GM23338 (cell line): ENCODE measurements around the gene ADIPOR1. TPM values are rescaled to one million over a fixed set of nuclear protein-coding genes. Genes with fewer than 3 reads are reported as not detected.

Source experiments
- ATAC-seq: fragments of 200-7000 bp; cut with Tn5 transposase; 3 replicates; pipeline ENCODE4 v1.9.1; 2020
- DNase-seq: peaks from one replicate; pipeline ENCODE4 v3.0.0-alpha.2; 2015; ENCODE audit warnings: low spot score
- H2AFZ ChIP-seq: fragments of 200-600 bp; sonication (generic); 2 replicates; pipeline ENCODE4 v1.8.0; 2016; ENCODE audit warnings: antibody characterized with exemption, mild to moderate bottlenecking, moderate library complexity
- H3F3A ChIP-seq: fragments of 200-600 bp; sonication (generic); replicated peaks from 2 replicates; pipeline ENCODE4 v1.8.0; 2017; ENCODE audit warnings: antibody characterized with exemption, mixed run types, low read depth
- H3K27ac ChIP-seq: fragments of 200-600 bp; sonication (generic); 2 replicates; pipeline ENCODE4 v1.6.1; 2016; ENCODE audit warnings: low read depth
- H3K27me3 ChIP-seq: fragments of 200-600 bp; sonication (generic); 2 replicates; pipeline ENCODE4 v1.8.0; 2016; ENCODE audit warnings: mild to moderate bottlenecking, mixed run types, moderate library complexity; ENCODE audit not compliant: insufficient read depth
- H3K36me3 ChIP-seq: fragments of 200-600 bp; sonication (generic); 2 replicates; pipeline ENCODE4 v1.8.0; 2016; ENCODE audit warnings: mild to moderate bottlenecking; ENCODE audit not compliant: insufficient read depth
- H3K4me1 ChIP-seq: fragments of 200-600 bp; sonication (generic); 2 replicates; pipeline ENCODE4 v1.8.0; 2016; ENCODE audit warnings: mild to moderate bottlenecking, moderate library complexity; ENCODE audit not compliant: insufficient read depth
- H3K4me2 ChIP-seq: fragments of 200-600 bp; sonication (generic); 2 replicates; pipeline ENCODE4 v1.7.1; 2017; ENCODE audit warnings: mixed run types
- H3K4me3 ChIP-seq: fragments of 200-600 bp; sonication (generic); 2 replicates; pipeline ENCODE4 v1.6.1; 2016; ENCODE audit warnings: mixed run types
- H3K79me2 ChIP-seq: fragments of 200-600 bp; sonication (generic); replicated peaks from 2 replicates; pipeline ENCODE4 v1.8.0; 2017; ENCODE audit warnings: mild to moderate bottlenecking; ENCODE audit not compliant: insufficient read depth
- H3K9me2 ChIP-seq: fragments of 200-600 bp; sonication (generic); 2 replicates; pipeline ENCODE4 v1.8.0; 2017; ENCODE audit not compliant: insufficient read depth
- H4K20me1 ChIP-seq: fragments of 200-600 bp; sonication (generic); replicated peaks from 2 replicates; pipeline ENCODE4 v1.8.0; 2017; ENCODE audit warnings: mild to moderate bottlenecking; ENCODE audit not compliant: insufficient read depth
- H3K27ac Mint-ChIP-seq: 2 replicates; pipeline ENCODE4 v1.8.0; 2020; ENCODE audit warnings: inconsistent platforms, mild to moderate bottlenecking, moderate library complexity, mixed read lengths
- H3K27me3 Mint-ChIP-seq: 3 replicates; pipeline ENCODE4 v1.8.0; 2022; ENCODE audit warnings: low read depth, mild to moderate bottlenecking, moderate library complexity, mixed read lengths, inconsistent platforms; ENCODE audit not compliant: insufficient read depth, poor library complexity
- H3K36me3 Mint-ChIP-seq: 3 replicates; pipeline ENCODE4 v1.8.0; 2021; ENCODE audit warnings: low read depth, mild to moderate bottlenecking, inconsistent platforms, moderate library complexity, mixed read lengths
- H3K4me1 Mint-ChIP-seq: 3 replicates; pipeline ENCODE4 v1.8.0; 2020; ENCODE audit warnings: mild to moderate bottlenecking, inconsistent platforms, mixed read lengths
- H3K4me3 Mint-ChIP-seq: 3 replicates; pipeline ENCODE4 v1.8.0; 2021; ENCODE audit warnings: moderate library complexity, mild to moderate bottlenecking, inconsistent platforms, mixed read lengths
- H3K9me3 Mint-ChIP-seq: 3 replicates; pipeline ENCODE4 v1.8.0; 2020; ENCODE audit warnings: moderate library complexity, mild to moderate bottlenecking, inconsistent platforms, mixed read lengths
- CREB1 ChIP-seq: fragments of 250-450 bp; sonication (Bioruptor Pico); IDR thresholded peaks from 2 replicates; pipeline ENCODE4 v1.5.0; 2020; ENCODE audit warnings: low read depth, mild to moderate bottlenecking, moderate library complexity
- CTCF ChIP-seq, 2 experiments: fragments of 200-600 bp in 1 of 2; sonication (generic) in 1 of 2; conservative IDR thresholded peaks; 2 replicates each; pipeline versions ENCODE4 v1.5.1 to v1.6.1; 2016 to 2017; ENCODE audit warnings: antibody characterized with exemption in 2 of 2, low read depth in 2 of 2, mild to moderate bottlenecking in 2 of 2, moderate library complexity in 1 of 2
- ETS1 ChIP-seq: IDR thresholded peaks from 2 replicates; pipeline ENCODE4 v1.6.1; 2016; ENCODE audit warnings: antibody characterized with exemption
- EZH2 ChIP-seq: fragments of 200-600 bp; sonication (generic); IDR thresholded peaks from one replicate; pipeline ENCODE4 v1.8.0; 2017; ENCODE audit warnings: antibody characterized with exemption, mild to moderate bottlenecking, low read depth; ENCODE audit not compliant: unreplicated experiment
- JUNB ChIP-seq: IDR thresholded peaks from one replicate; pipeline ENCODE4 v1.6.1; 2016; ENCODE audit warnings: antibody characterized with exemption; ENCODE audit not compliant: unreplicated experiment
- NANOG ChIP-seq: IDR thresholded peaks from 2 replicates; pipeline ENCODE4 v1.6.1; 2016; ENCODE audit warnings: antibody characterized with exemption, borderline replicate concordance
- POLR2AphosphoS5 ChIP-seq: IDR thresholded peaks from 2 replicates; pipeline ENCODE4 v1.6.1; 2016; ENCODE audit warnings: antibody characterized with exemption, low read depth
- REST ChIP-seq: IDR thresholded peaks from one replicate; pipeline ENCODE4 v1.6.1; 2018; ENCODE audit warnings: antibody characterized with exemption; ENCODE audit not compliant: unreplicated experiment
- STAT1 ChIP-seq: IDR thresholded peaks from one replicate; pipeline ENCODE4 v1.6.1; 2016; ENCODE audit warnings: antibody characterized with exemption; ENCODE audit not compliant: unreplicated experiment
- ZNF114 ChIP-seq: fragments of 250-450 bp; sonication (Bioruptor Pico); IDR thresholded peaks from 2 replicates; pipeline ENCODE4 v1.5.0; 2020; ENCODE audit warnings: mild to moderate bottlenecking, moderate library complexity
- polyA plus RNA-seq: library from polyadenylated mRNA; unstranded; fragments of >200 nt; fragmentation: Nextera tagmentation; extraction: Ambion mirVana; gene quantifications from 2 replicates; pipeline ENCODE4 v1.2.1, GENCODE V29; 2016
- total RNA-seq: library from RNA; depleted of rRNA; stranded (reverse); fragments of >200 nt; shearing (Covaris generic); gene quantifications from 2 replicates; pipeline ENCODE4 v1.2.3, GENCODE V29; 2014

The ADIPOR1 gene
- total and polyA plus RNA-seq, 2 experiments from 2014 or later, result 47.2 to 59.1 TPM

- TF ChIP-seq REST (no peak), STAT1 (no peak), POLR2AphosphoS5 (no peak), ETS1 (no peak), NANOG (no peak), ZNF114 (CRISPR knock-in tag) (no peak), EZH2 (no peak)
Observed at GRCh38 chr1:202923533-202923932, 34.6 kb downstream of the ADIPOR1 start (continued).

- no peaks in the 10 kb centered on the region for H3K27me3 ChIP-seq
- H3K4me3 ChIP-seq, result no peak overlapping the region
- H4K20me1 ChIP-seq, result 0 out of 2 replicates have a peak, but pooled peaks cover 3% of the 10 kb centered on the region
- Mint-ChIP-seq H3K9me3 (no peaks in the 10 kb centered on the region), H3K4me3 (no peak overlapping the region), H3K27ac (no peak overlapping the region), H3K4me1 (no peaks in the 10 kb centered on the region), H3K36me3 (peaks cover 29% of the 10 kb centered on the region; the same call in 2 of the 3 replicates), H3K27me3 (peaks cover 3% of the 10 kb centered on the region)
- H3F3A ChIP-seq, result no peaks in the 10 kb centered on the region
- H3K9me2 ChIP-seq, result no peaks in the 10 kb centered on the region
- peaks cover 37% of the 10 kb centered on the region; the same call in 1 of the 2 replicates for H3K36me3 ChIP-seq
- peaks cover 9% of the 10 kb centered on the region; the same call in 1 of the 2 replicates for H3K79me2 ChIP-seq
- no peak overlapping the region for H3K27ac ChIP-seq
- DNase-seq, result no peak
- H3K4me1 ChIP-seq, result no peaks in the 10 kb centered on the region
- H3K4me2 ChIP-seq, result no peak overlapping the region
- no peak for ATAC-seq
- no peak overlapping the region for H2AFZ ChIP-seq
- no peak for TF ChIP-seq CREB1 (CRISPR knock-in tag)
- no peak for TF ChIP-seq JUNB
- no peak for TF ChIP-seq ZNF114 (CRISPR knock-in tag)
- no peak for TF ChIP-seq CTCF (conservative IDR thresholded peaks at IDR 0.05; ENCODE audit: low read depth in 2 of 2)
- TF ChIP-seq REST, result no peak
- TF ChIP-seq ETS1, result no peak
Observed at GRCh38 chr1:202919615-202920014, 38.5 kb downstream of the ADIPOR1 start.
